Measurements from ENCODE around the gene BET1.

DNA sequence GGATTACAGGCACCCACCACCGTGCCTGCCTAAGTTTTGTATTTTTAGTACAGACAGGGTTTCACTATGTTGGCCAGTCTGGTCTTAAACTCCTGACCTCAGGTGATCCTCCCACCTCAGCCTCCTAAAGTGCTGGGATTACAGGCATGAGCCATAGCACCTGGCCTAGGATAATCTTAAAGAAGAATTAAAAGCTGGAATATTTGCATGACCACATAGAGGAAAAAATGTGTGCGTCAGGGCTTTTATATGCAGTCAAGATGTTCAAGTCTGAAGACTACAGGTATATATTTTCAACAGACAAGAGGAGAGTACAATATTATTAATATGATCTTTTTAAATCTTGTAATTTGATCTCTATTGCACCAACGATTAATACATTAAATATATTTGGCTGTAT lies 43.2 kb downstream of the BET1 start:
- TF ChIP-seq, protein P1, sequence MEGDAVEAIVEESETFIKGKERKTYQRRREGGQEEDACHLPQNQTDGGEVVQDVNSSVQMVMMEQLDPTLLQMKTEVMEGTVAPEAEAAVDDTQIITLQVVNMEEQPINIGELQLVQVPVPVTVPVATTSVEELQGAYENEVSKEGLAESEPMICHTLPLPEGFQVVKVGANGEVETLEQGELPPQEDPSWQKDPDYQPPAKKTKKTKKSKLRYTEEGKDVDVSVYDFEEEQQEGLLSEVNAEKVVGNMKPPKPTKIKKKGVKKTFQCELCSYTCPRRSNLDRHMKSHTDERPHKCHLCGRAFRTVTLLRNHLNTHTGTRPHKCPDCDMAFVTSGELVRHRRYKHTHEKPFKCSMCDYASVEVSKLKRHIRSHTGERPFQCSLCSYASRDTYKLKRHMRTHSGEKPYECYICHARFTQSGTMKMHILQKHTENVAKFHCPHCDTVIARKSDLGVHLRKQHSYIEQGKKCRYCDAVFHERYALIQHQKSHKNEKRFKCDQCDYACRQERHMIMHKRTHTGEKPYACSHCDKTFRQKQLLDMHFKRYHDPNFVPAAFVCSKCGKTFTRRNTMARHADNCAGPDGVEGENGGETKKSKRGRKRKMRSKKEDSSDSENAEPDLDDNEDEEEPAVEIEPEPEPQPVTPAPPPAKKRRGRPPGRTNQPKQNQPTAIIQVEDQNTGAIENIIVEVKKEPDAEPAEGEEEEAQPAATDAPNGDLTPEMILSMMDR (IDR thresholded peaks at IDR 0.05), result no peak
- TF ChIP-seq POLR2A (IDR thresholded peaks at IDR 0.05) (no peak), POLR2AphosphoS5 (IDR thresholded peaks at IDR 0.05) (no peak)
